H9 (cell line): Measurements from ENCODE around the gene MRPL51. TPM values are rescaled to one million over a fixed set of nuclear protein-coding genes. Genes with fewer than 3 reads are reported as not detected.

Source experiments
- DNase-seq: peaks from one replicate; pipeline ENCODE4 v3.0.0-alpha.2; 2017
- H2AFZ ChIP-seq: one replicate; pipeline ENCODE4 v1.6.1; 2013; ENCODE audit warnings: mild to moderate bottlenecking, low read length, control low read depth, moderate library complexity
- H2AK5ac ChIP-seq: 2 replicates; pipeline ENCODE4 v1.6.1; 2013; ENCODE audit warnings: low read length, control low read depth, mixed read lengths; ENCODE audit not compliant: insufficient read length
- H2BK120ac ChIP-seq: one replicate; pipeline ENCODE4 v1.6.1; 2013; ENCODE audit warnings: low read depth, mild to moderate bottlenecking, low read length, control low read depth, inconsistent platforms; ENCODE audit not compliant: poor library complexity, severe bottlenecking
- H2BK12ac ChIP-seq: 2 replicates; pipeline ENCODE4 v1.6.1; 2013; ENCODE audit warnings: low read length, control low read depth, mixed read lengths, low read depth; ENCODE audit not compliant: insufficient read length
- H2BK15ac ChIP-seq: 2 replicates; pipeline ENCODE4 v1.6.1; 2013; ENCODE audit warnings: low read depth, low read length, control low read depth
- H2BK20ac ChIP-seq: one replicate; pipeline ENCODE4 v1.6.1; 2013; ENCODE audit warnings: low read depth, mild to moderate bottlenecking, low read length, control low read depth, inconsistent platforms; ENCODE audit not compliant: poor library complexity, severe bottlenecking
- H2BK5ac ChIP-seq: 2 replicates; pipeline ENCODE4 v1.6.1; 2013; ENCODE audit warnings: low read length, control low read depth, mixed read lengths; ENCODE audit not compliant: insufficient read length
- H3K14ac ChIP-seq: 2 replicates; pipeline ENCODE4 v1.6.1; 2013; ENCODE audit warnings: low read length, control low read depth; ENCODE audit not compliant: insufficient read depth
- H3K18ac ChIP-seq: 2 replicates; pipeline ENCODE4 v1.6.1; 2013; ENCODE audit warnings: low read depth, mild to moderate bottlenecking, mixed read lengths, low read length, control low read depth; ENCODE audit not compliant: insufficient read length
- H3K23ac ChIP-seq: 2 replicates; pipeline ENCODE4 v1.6.1; 2013; ENCODE audit warnings: low read length, control low read depth, mixed read lengths, low read depth; ENCODE audit not compliant: insufficient read length
- H3K23me2 ChIP-seq: 2 replicates; pipeline ENCODE4 v1.6.1; 2013; ENCODE audit warnings: low read depth, mild to moderate bottlenecking, mixed read lengths, low read length, control low read depth; ENCODE audit not compliant: insufficient read length, poor library complexity, severe bottlenecking
- H3K27ac ChIP-seq: 2 replicates; pipeline ENCODE4 v1.5.1; 2013; ENCODE audit warnings: low read length, control low read depth, mixed read lengths, low read depth; ENCODE audit not compliant: insufficient read length
- H3K27me3 ChIP-seq: 2 replicates; pipeline ENCODE4 v1.6.1; 2013; ENCODE audit warnings: low read length, control low read depth, inconsistent platforms; ENCODE audit not compliant: insufficient read depth
- H3K4ac ChIP-seq: 2 replicates; pipeline ENCODE4 v1.6.1; 2013; ENCODE audit warnings: low read depth, mild to moderate bottlenecking, control low read depth, inconsistent platforms, low read length, moderate library complexity
- H3K4me1 ChIP-seq: 2 replicates; pipeline ENCODE4 v1.6.1; 2013; ENCODE audit warnings: low read length, control low read depth, inconsistent platforms; ENCODE audit not compliant: insufficient read depth
- H3K4me2 ChIP-seq: 2 replicates; pipeline ENCODE4 v1.6.1; 2013; ENCODE audit warnings: low read length, control low read depth, mixed read lengths; ENCODE audit not compliant: insufficient read length, insufficient read depth
- H3K56ac ChIP-seq: 2 replicates; pipeline ENCODE4 v1.6.1; 2013; ENCODE audit warnings: low read depth, mild to moderate bottlenecking, mixed read lengths, low read length, control low read depth; ENCODE audit not compliant: insufficient read length
- H3K79me1 ChIP-seq: 2 replicates; pipeline ENCODE4 v1.6.1; 2013; ENCODE audit warnings: low read depth, mild to moderate bottlenecking, moderate library complexity, low read length, control low read depth, inconsistent platforms; ENCODE audit not compliant: insufficient read depth, poor library complexity, severe bottlenecking
- H3K79me2 ChIP-seq: 2 replicates; pipeline ENCODE4 v1.6.1; 2013; ENCODE audit warnings: low read length, control low read depth, inconsistent platforms; ENCODE audit not compliant: insufficient read depth
- H3K9ac ChIP-seq: 2 replicates; pipeline ENCODE4 v1.6.1; 2013; ENCODE audit warnings: low read length, control low read depth, mixed read lengths; ENCODE audit not compliant: insufficient read length; ENCODE audit errors: extremely low read depth
- H3K9me3 ChIP-seq: one replicate; pipeline ENCODE4 v1.6.1; 2013; ENCODE audit warnings: low read depth, low read length, inconsistent platforms; ENCODE audit not compliant: control insufficient read depth
- H3T11ph ChIP-seq: one replicate; pipeline ENCODE4 v1.6.1; 2013; ENCODE audit warnings: mild to moderate bottlenecking, low read length, control low read depth, inconsistent platforms
- H4K20me1 ChIP-seq: one replicate; pipeline ENCODE4 v1.6.1; 2013; ENCODE audit not compliant: control insufficient read depth, insufficient read length, insufficient read depth
- H4K5ac ChIP-seq: 2 replicates; pipeline ENCODE4 v1.6.1; 2013; ENCODE audit warnings: low read depth, mild to moderate bottlenecking, mixed read lengths, low read length, control low read depth; ENCODE audit not compliant: insufficient read length
- H4K8ac ChIP-seq: replicated peaks from 2 replicates; pipeline ENCODE4 v1.6.1; 2013; ENCODE audit warnings: low read length, control low read depth, mixed read lengths, low read depth; ENCODE audit not compliant: insufficient read length
- H4K91ac ChIP-seq: 2 replicates; pipeline ENCODE4 v1.6.1; 2013; ENCODE audit warnings: low read depth, mild to moderate bottlenecking, moderate library complexity, mixed read lengths, low read length, control low read depth; ENCODE audit not compliant: insufficient read length
- H3K27ac Mint-ChIP-seq, 3 experiments: 2 replicates in 2 of 3; 3 replicates in 1 of 3; pipeline ENCODE4 v1.8.0; 2020 to 2021; ENCODE audit warnings: mixed read lengths in 3 of 3, mild to moderate bottlenecking in 1 of 3, moderate library complexity in 1 of 3
- H3K27me3 Mint-ChIP-seq: 2 replicates; pipeline ENCODE4 v1.8.0; 2021; ENCODE audit warnings: low read depth, mild to moderate bottlenecking, moderate library complexity, mixed read lengths
- H3K36me3 Mint-ChIP-seq, 3 experiments: 2 replicates in 2 of 3; 3 replicates in 1 of 3; pipeline ENCODE4 v1.8.0; 2020 to 2021; ENCODE audit warnings: low read depth in 3 of 3, mixed read lengths in 3 of 3; ENCODE audit not compliant: insufficient read depth in 1 of 3
- H3K4me1 Mint-ChIP-seq, 2 experiments: 2 replicates each; pipeline ENCODE4 v1.8.0; 2020; ENCODE audit warnings: mixed read lengths in 2 of 2
- H3K4me3 Mint-ChIP-seq, 2 experiments: 2 replicates in 1 of 2; 3 replicates in 1 of 2; pipeline ENCODE4 v1.8.0; 2020 to 2021; ENCODE audit warnings: mild to moderate bottlenecking in 2 of 2, mixed read lengths in 2 of 2, moderate library complexity in 1 of 2
- H3K9me3 Mint-ChIP-seq, 2 experiments: 2 replicates in 1 of 2; 3 replicates in 1 of 2; pipeline ENCODE4 v1.8.0; 2020; ENCODE audit warnings: mild to moderate bottlenecking in 2 of 2, mixed read lengths in 2 of 2, moderate library complexity in 1 of 2
- CTCF ChIP-seq: fragments of 200-600 bp; sonication (generic); conservative IDR thresholded peaks from 3 replicates; pipeline ENCODE4 v1.8.0; 2021; ENCODE audit warnings: antibody characterized with exemption, mild to moderate bottlenecking
- WGBS: extraction: QIAGEN DNeasy Blood & Tissue Kit; methylation state at CpG from one replicate; pipeline ENCODE4 v1.1.7; 2013; ENCODE audit warnings: missing lambda C conversion rate, low lambda C conversion rate, mixed read lengths; ENCODE audit not compliant: insufficient read length; ENCODE audit errors: extremely low coverage; 5-methylcytosine and 5-hydroxymethylcytosine counted together
- total RNA-seq: library from RNA; stranded (reverse); gene quantifications from 2 replicates; pipeline ENCODE4 v1.2.1, GENCODE V29; 2021

Gene MRPL51
- total RNA-seq, 1 experiment from 2014 or later, result 329 TPM

- H3K23ac ChIP-seq, result no peak overlapping the region
- Mint-ChIP-seq H3K27ac (no peak overlapping the region), H3K27me3 (peaks cover 2% of the 10 kb centered on the region; the same call in 1 of the 2 replicates), H3K4me3 (no peak overlapping the region), H3K36me3 (peaks cover 6 to 9% (median 8%) of the 10 kb centered on the region in 3 experiments; a peak in 6 of 7 replicates), H3K4me1 (peaks cover 5 to 6% of the 10 kb centered on the region in 2 experiments), H3K9me3 (no peaks in the 10 kb centered on the region)
- H3K23me2 ChIP-seq, result peaks cover 5% of the 10 kb centered on the region
- H2AK5ac ChIP-seq, result no peak overlapping the region
- no peak overlapping the region for H3K56ac ChIP-seq
- H3K9me3 ChIP-seq, result no peaks in the 10 kb centered on the region
- H3K4me2 ChIP-seq, result no peak overlapping the region
- no peaks in the 10 kb centered on the region; the same call in 1 of the 2 replicates for H3K79me2 ChIP-seq
- H2BK5ac ChIP-seq, result no peak overlapping the region
- DNase-seq, result no peak
- H2AFZ ChIP-seq, result no peak overlapping the region
- no peaks in the 10 kb centered on the region for H3K27me3 ChIP-seq
- no peak overlapping the region for H3T11ph ChIP-seq
- H3K4me1 ChIP-seq, result no peaks in the 10 kb centered on the region
- H2BK15ac ChIP-seq, result no peak overlapping the region
- H3K9ac ChIP-seq, result no peak overlapping the region
- WGBS, result no CpG with 5 or more reads among the region's 1 CpG
- no peak overlapping the region for H4K8ac ChIP-seq
- no peak overlapping the region for H2BK20ac ChIP-seq
- H3K4ac ChIP-seq, result no peak overlapping the region
- H4K91ac ChIP-seq, result no peak overlapping the region
- no peaks in the 10 kb centered on the region for H3K79me1 ChIP-seq
- no peak for TF ChIP-seq CTCF
- no peaks in the 10 kb centered on the region for H4K20me1 ChIP-seq
- no peak overlapping the region for H3K14ac ChIP-seq
- H3K27ac ChIP-seq, result no peak overlapping the region
- H4K5ac ChIP-seq, result no peak overlapping the region
- no peak overlapping the region for H2BK120ac ChIP-seq
- H3K18ac ChIP-seq, result no peak overlapping the region
- H2BK12ac ChIP-seq, result no peak overlapping the region
These were observed 4.8 kb downstream of the MRPL51 start for GRCh38 chr12:6488240-6488639.
